A673 (cell line): ENCODE measurements around the gene GMEB2. TPM values are rescaled to one million over a fixed set of nuclear protein-coding genes. Genes with fewer than 3 reads are reported as not detected.

Experiments
- BruUV-seq: library from RNA; stranded (reverse); fragments of 400-500 nt; replicated peaks from 2 replicates; lab custom pipeline; 2021; lab: Mats Ljungman, UMichigan
- CTCF ChIA-PET: fragments of 300-600 bp; sonication (Branson Sonifier 250); formaldehyde crosslinking; loops from one replicate; lab custom pipeline; 2022; ENCODE audit warnings: antibody characterized with exemption; lab: Charles Lee
- POLR2A ChIA-PET: fragments of 300-600 bp; sonication (Branson Sonifier 250); formaldehyde crosslinking; loops from one replicate; lab custom pipeline; 2022; ENCODE audit warnings: antibody characterized with exemption; ENCODE audit not compliant: low non-redundant PET; lab: Charles Lee
- DNase-seq: peaks from one replicate; pipeline ENCODE4 v3.0.0-alpha.2; 2015; ENCODE audit warnings: low spot score
- H3K27ac ChIP-seq: fragments of 200-600 bp; sonication (generic); 2 replicates; pipeline ENCODE4 v1.5.1; 2016; ENCODE audit warnings: mixed run types, low read depth, mild to moderate bottlenecking, mixed read lengths, antibody characterized with exemption, low read length; ENCODE audit not compliant: poor library complexity, severe bottlenecking
- H3K27me3 ChIP-seq: fragments of 200-600 bp; sonication (generic); replicated peaks from 2 replicates; pipeline ENCODE4 v1.6.1; 2017; ENCODE audit warnings: mixed run types, low read depth, mild to moderate bottlenecking, mixed read lengths, antibody characterized with exemption, low read length; ENCODE audit not compliant: insufficient read depth, poor library complexity
- H3K36me3 ChIP-seq: fragments of 200-600 bp; sonication (generic); 2 replicates; pipeline ENCODE4 v1.6.1; 2016; ENCODE audit warnings: mixed run types, mild to moderate bottlenecking, mixed read lengths, antibody characterized with exemption, low read length; ENCODE audit not compliant: insufficient read depth, poor library complexity, severe bottlenecking
- H3K4me1 ChIP-seq: fragments of 200-600 bp; sonication (generic); 2 replicates; pipeline ENCODE4 v1.6.1; 2017; ENCODE audit warnings: mixed run types, mild to moderate bottlenecking, mixed read lengths, antibody characterized with exemption, low read length; ENCODE audit not compliant: insufficient read depth, poor library complexity, severe bottlenecking
- H3K4me3 ChIP-seq: fragments of 200-600 bp; sonication (generic); 2 replicates; pipeline ENCODE4 v1.5.1; 2016; ENCODE audit warnings: low read depth, mixed run types, mild to moderate bottlenecking, mixed read lengths, low read length; ENCODE audit not compliant: poor library complexity, severe bottlenecking
- H3K9me3 ChIP-seq: fragments of 200-600 bp; sonication (generic); 2 replicates; pipeline ENCODE4 v1.6.1; 2016; ENCODE audit warnings: mixed run types, low read depth, mild to moderate bottlenecking, mixed read lengths, antibody characterized with exemption, low read length; ENCODE audit not compliant: poor library complexity, severe bottlenecking
- EZH2 ChIP-seq: fragments of 200-600 bp; sonication (generic); IDR thresholded peaks from 2 replicates; pipeline ENCODE4 v1.6.1; 2017; ENCODE audit warnings: borderline replicate concordance, low read depth, mild to moderate bottlenecking, mixed read lengths, antibody characterized with exemption, low read length; ENCODE audit not compliant: poor library complexity, severe bottlenecking
- intact Hi-C: fragments of 100-400 bp; cut with micrococcal nuclease; formaldehyde crosslinking; loops from one replicate; pipeline ENCODE4 v1.10.0; 2022; ENCODE audit not compliant: unreplicated experiment
- total RNA-seq: library from RNA; stranded (reverse); gene quantifications from 2 replicates; pipeline ENCODE4 v1.2.3, GENCODE V29; 2021
- TF ChIP-seq, protein P1 (sequence below): fragments of 300-800, 200-600 bp; sonication (generic); conservative IDR thresholded peaks from 2 replicates; pipeline ENCODE4 v1.5.1; 2017; ENCODE audit warnings: low read depth, mild to moderate bottlenecking, antibody characterized with exemption, low read length, moderate library complexity, mixed read lengths

Gene GMEB2
- total RNA-seq, 1 experiment from 2014 or later = 12.8 TPM

DNA sequence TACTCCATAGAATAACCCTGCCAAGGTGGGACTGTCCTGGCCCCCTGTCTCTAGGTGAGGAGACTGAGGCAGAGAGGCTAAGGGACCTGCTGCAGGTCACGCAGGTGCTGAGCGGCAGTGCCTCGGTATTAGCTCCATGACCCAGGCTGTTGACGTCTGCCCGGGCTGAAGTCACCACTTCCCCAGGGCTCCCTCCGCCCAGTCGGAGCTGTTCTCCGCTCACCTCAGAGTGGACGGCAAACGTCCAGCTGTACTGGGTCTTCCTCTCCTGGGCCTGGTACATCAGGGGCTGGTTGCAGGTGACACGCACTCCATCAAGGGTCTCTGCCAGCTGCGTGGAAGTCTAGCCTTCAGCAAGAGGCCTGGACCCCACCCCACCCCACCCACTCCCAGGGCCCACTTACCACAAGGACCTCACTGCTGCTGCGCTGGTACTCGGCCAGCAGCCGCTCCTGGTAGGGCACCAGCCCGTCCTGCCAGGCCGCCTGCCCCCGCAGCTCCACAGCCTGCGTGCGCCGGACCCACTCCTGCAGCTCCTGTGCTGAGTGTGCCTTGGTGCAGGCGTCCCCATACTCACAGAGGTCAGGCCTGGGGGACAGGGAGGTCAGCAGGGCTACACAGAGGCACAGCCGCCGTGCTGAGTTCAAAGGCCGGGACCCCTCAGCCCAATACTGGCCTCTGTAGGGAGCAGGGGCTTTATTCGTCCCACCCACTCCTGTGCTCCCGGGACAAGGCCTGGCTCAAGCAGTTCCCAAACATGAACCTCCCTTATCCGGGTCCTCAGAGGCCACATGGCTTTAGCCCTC lies 56.4 kb downstream of the GMEB2 start:
- H3K4me3 ChIP-seq = no peak overlapping the region
- no peak for DNase-seq
- CTCF ChIA-PET = no interaction called here
- TF ChIP-seq, protein P1, sequence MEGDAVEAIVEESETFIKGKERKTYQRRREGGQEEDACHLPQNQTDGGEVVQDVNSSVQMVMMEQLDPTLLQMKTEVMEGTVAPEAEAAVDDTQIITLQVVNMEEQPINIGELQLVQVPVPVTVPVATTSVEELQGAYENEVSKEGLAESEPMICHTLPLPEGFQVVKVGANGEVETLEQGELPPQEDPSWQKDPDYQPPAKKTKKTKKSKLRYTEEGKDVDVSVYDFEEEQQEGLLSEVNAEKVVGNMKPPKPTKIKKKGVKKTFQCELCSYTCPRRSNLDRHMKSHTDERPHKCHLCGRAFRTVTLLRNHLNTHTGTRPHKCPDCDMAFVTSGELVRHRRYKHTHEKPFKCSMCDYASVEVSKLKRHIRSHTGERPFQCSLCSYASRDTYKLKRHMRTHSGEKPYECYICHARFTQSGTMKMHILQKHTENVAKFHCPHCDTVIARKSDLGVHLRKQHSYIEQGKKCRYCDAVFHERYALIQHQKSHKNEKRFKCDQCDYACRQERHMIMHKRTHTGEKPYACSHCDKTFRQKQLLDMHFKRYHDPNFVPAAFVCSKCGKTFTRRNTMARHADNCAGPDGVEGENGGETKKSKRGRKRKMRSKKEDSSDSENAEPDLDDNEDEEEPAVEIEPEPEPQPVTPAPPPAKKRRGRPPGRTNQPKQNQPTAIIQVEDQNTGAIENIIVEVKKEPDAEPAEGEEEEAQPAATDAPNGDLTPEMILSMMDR = no peak
- intact Hi-C loops = no loop called here
- no peak overlapping the region for H3K27ac ChIP-seq
- H3K27me3 ChIP-seq = no peaks in the 10 kb centered on the region
- POLR2A ChIA-PET = no interaction called here
- BruUV-seq = no TSS peak
- H3K9me3 ChIP-seq = no peaks in the 10 kb centered on the region
- no peaks in the 10 kb centered on the region for H3K36me3 ChIP-seq
- H3K4me1 ChIP-seq = peaks cover 5% of the 10 kb centered on the region

DNA sequence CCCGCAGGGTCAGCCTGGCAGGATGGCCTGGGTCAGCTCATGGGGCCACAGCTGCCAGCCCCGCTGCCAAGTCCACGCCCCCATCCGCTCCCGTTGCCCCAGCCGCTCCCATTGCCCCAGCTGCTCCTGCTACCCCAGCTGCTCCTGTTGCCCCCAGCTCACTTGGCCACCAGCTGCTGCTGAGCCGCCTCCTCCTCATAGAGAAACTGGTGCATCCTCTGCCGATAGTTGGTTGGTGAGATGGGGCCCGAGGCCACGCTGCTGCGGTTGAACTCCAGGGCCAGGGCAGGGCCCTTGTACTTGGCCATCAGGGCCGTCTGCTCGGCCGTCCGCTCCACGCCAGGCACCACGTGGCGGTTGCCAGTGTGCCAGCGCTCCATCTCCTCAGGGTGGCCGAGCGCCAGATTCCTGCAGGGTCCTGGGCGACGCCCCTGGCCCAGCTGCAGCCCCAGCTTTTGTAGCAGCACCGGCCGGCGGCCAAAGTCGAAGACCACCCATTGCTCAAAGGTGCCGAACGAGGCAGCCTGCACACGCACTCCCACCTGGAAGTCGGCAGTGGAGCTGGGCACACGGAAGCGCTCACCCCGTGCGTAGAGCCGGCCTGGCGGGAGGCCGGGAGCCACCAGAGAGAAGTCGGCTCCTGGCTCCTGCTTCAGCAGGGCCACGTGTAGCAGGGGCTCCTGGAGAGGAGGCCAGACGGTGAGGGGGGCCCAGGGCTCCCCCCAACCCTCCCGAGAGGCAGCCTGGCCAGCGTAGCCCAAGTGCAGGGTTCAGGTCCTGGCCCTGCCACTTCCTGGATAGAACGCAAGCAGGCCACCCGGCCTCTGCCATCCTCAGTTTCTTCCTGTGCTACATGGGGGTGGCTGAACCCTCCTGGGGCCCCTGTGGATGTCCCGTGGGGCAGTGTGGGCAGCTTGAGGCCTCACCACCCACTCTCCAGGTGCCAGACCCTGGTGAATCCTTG lies 57.6 kb downstream of the GMEB2 start:
- no TSS peak for BruUV-seq
- no peak overlapping the region for H3K27ac ChIP-seq
- H3K4me3 ChIP-seq = no peak overlapping the region
- H3K27me3 ChIP-seq = no peaks in the 10 kb centered on the region
- H3K9me3 ChIP-seq = no peaks in the 10 kb centered on the region
- no peaks in the 10 kb centered on the region for H3K36me3 ChIP-seq
- no peak for DNase-seq
- intact Hi-C loops = no loop called here
- CTCF ChIA-PET = no interaction called here
- TF ChIP-seq, protein P1 = no peak
- TF ChIP-seq EZH2 = no peak
- POLR2A ChIA-PET = no interaction called here
- H3K4me1 ChIP-seq = peaks cover 2% of the 10 kb centered on the region

DNA sequence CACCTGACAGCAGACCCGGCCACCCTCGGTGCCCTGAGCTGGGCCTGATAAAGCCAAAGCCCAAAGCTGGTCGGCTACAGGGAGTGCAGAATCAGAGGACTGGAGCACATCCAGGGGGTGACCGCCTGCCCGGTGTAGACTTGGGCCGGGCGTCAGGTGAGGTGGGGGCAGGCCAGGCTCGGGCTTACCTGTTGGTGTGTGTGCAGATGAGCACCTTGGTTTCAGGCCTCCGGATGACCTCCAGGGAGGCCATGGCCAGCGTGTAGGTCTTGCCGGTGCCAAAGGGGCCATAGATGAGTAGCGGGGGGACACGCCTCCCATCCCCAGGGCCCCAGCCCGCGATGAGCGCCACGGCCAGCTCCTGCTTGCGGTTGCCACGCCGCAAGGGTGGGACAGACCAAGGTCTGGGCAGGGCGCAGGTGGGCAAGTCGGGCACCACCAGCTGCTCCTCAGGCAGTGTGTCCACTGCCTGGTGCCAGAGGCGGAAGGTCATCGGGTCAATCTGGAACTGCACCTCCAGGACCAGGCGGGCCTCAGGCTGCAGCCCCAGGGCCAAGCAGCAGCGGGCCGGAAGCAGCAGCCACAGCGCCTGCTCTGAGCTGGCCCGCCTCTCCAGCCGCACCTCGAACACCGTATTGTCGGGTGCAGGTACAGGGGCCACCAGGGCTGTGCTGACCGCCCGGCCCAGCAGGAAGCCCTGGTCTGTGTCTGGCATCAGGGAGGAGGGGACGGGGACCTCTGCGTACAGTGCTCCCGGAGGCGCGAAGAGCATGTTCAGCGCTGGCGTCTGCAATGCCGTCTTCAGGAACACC lies 58.5 kb downstream of the GMEB2 start:
- H3K4me1 ChIP-seq = no peaks in the 10 kb centered on the region
- H3K9me3 ChIP-seq = no peaks in the 10 kb centered on the region
- TF ChIP-seq, protein P1 = no peak
- no peak for TF ChIP-seq EZH2
- BruUV-seq = no TSS peak
- no peak for DNase-seq
- CTCF ChIA-PET = no interaction called here
- POLR2A ChIA-PET = no interaction called here
- intact Hi-C loops = no loop called here
- H3K4me3 ChIP-seq = no peak overlapping the region
- H3K36me3 ChIP-seq = no peaks in the 10 kb centered on the region
- H3K27ac ChIP-seq = no peak overlapping the region
- no peaks in the 10 kb centered on the region for H3K27me3 ChIP-seq
